GM11168 (cell line): ENCODE measurements around the gene GDPD5.

Experiments
- in situ Hi-C: fragments of 300-500 bp; cut with MboI; formaldehyde crosslinking; loops from one replicate; pipeline ENCODE4 v1.12.0; 2022; ENCODE audit warnings: low sequenced_read_pairs; ENCODE audit not compliant: unreplicated experiment

Gene GDPD5

DNA sequence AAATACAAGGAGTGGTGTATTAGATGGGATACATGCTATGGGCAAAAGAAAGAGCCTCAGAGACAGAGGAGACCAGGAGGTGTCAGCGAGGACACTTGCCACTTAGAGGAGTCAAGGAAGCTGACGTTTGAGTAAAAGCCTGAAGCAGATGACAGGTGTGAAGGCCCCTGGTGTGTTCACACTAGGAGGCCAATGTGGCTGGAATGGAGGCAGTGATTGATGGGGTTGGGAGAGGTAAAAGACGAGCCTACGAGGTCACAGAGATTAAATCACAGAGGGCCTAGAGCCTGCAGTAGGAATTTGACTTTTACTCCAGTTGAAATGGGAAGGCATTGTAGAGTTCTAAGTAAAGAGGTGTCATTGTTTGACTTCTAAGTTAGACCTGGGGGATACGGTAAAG is 12.0 kb upstream of the GDPD5 start:
- in situ Hi-C loops = no loop called here

DNA sequence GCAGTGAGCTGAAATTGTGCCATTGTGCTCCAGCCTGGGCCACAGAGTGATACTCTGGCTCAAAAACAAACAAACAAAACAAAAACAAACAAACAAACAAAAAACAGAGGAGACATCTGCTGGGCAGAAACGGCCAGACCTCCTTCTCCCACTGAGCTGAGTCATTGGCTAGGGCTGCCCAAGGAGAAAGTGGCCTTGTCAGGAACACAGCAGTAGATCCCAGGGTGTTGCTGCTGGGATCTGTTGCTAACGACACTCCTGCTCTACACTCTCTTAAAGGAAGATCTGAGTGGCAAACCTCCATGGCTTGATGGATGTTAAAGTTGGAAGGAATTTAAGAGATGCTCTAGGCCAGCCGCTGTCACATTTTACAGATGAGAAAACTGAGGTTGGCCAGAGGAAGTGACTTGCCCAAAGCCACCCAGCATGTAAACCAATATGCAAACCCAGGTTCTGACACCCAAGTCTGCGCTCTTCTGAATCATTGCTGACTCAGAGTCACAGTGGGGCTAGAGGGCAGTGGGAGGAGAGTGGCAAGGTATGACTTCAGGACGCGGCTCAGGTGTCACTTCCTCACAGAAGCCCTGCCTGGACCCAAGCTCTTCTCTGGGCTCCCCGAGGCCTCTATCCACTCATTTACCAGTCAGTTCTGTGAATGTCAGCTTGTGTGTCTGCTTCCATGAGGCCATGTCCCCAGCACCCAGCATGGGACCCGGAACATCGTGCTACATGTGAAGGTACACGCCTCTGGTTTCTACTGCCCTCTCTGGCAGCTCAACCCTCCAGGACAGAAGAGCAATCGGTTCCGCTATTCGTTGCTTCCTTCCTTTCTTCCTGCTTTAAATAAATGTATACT is 11.3 kb upstream of the GDPD5 start:
- in situ Hi-C loops = no loop called here

DNA sequence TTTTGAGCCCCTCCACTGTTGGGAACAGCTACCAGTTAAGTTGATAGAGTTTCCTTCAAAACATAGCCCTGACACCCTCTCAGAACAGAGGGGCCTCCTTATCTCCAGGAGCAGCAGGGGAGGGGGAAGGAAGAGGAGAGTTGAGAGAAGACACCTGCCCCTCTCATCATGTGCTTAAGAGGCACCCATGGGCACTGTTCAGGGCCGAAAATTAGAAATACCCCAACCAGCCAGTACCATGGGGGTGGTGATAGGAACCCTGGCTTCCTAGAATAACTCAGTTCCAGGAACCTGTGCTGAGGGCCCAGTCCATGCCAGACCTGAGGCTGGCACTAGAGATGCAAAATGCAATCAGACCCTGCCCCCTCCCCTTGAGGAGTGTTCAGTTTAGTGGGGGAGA is 9.3 kb upstream of the GDPD5 start:
- in situ Hi-C loops = no loop called here

DNA sequence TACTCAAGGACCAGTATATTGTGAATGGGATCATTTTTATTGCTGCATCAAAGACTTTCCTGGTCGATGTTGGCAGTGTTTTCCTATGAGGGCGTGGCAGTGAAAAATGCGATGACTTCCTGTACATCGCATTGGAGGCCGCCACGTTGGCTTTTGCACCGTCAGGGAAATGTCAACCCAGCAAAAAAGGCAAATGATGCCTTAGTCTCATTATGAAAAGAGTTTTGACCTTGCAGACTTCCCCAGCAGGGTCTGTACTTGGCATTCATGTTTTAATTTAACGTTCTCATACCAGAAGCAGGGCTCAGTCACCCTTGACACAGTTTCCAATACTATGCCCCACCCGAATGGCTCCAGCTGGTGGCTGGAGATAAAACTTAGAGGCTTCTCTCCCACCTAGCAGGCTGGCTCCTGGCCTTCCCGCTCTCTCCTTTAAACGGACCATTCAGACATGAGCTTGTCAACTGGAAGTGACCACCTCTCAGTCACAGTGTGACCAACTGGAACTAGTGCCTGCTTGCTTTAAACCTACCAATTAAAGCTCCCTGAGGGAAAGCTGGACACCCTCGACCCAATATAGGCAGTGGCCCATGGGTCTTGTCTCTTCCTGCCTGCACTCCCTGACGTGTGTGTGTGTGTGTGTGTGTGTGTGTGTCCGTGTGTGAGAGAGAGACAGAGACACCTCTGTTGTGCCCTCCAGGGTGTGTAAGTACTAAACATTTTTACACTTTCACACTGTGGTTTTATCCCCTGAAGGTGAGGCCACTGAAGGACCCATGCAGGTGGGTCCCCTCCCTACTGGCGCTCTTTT is 8.7 kb upstream of the GDPD5 start:
- in situ Hi-C loops = loop anchor here (5.0 kb wide), 1 partner anchor 87 kb away; no protein-coding TSS in a partner anchor

DNA sequence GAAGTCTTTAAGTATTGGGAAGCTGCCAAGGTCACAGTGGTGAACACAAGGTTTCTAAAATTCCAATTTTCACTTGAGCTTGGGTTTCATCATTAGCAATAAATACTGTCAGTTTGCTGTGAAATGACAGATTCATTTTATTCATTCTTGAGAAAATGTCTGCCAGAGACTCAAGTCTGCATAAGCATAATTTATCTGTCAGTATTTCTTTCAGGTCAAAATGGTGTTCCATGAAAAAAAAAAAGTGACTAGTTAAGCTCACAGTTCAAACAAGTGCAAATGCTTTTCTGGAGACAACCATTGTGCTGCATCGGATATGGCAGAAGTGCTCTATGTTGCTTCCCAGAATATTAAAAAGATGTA is 8.1 kb upstream of the GDPD5 start:
- in situ Hi-C loops = loop anchor here (5.0 kb wide), 1 partner anchor 87 kb away; no protein-coding TSS in a partner anchor

DNA sequence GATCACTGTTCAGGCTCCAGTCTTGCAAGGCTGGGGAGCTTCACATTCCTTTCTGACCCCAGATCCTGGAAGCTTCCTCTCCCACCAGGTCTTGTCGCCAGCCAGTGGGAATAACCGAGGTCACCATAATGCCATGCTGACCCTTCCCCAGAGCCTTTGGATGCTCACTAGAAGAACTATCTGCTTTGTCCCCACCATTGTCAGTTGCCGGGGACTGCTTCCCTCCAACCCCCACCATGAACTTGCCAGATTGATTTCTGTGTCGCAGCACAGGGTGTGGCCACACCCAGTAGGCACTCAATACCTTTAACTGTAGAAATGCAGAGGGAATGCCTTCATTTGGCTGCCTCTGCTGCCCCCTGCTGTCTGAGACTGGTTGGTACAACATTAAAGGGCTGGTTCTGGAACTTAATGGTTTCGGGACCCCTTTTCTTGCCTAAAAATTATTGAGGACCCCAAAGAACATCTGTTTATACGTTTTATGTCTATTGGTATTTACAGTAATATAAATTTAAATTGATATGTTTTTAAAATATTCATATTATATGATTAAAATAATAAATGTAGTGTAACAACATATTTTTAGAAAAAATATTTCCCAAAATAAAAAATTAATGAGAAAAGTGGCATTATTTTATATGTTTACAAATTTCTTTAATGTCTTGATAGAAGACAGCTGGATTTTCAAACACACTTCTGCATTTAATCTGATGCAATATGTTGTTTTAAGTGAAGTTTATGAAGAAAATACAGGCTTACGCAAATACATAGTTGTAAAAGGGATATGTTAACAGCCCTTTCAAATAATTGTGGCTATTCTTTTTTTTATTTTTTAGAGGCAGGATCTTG is 6.7 kb upstream of the GDPD5 start:
- in situ Hi-C loops = loop anchor here (5.0 kb wide), 1 partner anchor 85 kb away; no protein-coding TSS in a partner anchor

DNA sequence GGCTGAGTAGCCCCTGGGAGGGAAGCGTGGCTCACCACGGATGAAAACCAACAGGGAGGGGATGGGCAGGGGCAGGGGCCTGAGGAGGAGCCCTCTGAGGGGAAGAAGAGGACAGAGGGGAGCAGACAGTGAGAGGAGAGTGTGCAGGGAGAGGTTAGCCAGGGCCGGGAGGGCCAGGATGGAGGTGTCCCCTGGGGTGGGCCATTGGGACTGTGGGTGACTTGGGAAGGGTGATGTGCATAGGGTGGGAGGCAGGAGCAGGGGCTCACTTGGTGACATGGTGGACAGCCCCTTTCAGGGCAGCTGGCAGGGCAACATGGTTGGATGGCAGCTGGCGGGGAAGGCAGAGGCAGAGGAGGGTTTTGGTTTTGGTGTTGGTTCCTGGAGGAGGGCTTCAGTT is 5.6 kb upstream of the GDPD5 start:
- in situ Hi-C loops = loop anchor here (5.0 kb wide), 1 partner anchor 84 kb away; no protein-coding TSS in a partner anchor

DNA sequence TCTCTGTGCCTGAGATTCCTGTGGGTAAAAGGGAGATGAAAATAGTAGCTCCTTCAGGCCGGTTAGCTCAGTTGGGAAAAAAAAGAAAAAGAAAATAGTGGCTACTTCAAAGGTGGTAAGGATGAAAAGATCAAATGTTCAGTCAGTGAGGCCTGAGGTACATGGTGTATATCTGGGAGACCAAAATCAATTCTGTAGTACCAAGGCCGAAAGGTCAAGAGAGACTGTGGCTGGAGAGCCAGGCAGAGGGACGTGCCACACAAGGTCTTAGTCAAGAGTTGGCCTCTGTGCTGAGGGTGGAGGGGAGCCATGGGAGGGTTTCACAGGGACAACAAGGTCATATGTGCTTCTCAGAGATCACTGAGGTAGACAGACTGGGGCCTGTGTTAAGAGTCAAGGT is 4.8 kb upstream of the GDPD5 start:
- in situ Hi-C loops = loop anchor here (5.0 kb wide), 1 partner anchor 83 kb away; no protein-coding TSS in a partner anchor

DNA sequence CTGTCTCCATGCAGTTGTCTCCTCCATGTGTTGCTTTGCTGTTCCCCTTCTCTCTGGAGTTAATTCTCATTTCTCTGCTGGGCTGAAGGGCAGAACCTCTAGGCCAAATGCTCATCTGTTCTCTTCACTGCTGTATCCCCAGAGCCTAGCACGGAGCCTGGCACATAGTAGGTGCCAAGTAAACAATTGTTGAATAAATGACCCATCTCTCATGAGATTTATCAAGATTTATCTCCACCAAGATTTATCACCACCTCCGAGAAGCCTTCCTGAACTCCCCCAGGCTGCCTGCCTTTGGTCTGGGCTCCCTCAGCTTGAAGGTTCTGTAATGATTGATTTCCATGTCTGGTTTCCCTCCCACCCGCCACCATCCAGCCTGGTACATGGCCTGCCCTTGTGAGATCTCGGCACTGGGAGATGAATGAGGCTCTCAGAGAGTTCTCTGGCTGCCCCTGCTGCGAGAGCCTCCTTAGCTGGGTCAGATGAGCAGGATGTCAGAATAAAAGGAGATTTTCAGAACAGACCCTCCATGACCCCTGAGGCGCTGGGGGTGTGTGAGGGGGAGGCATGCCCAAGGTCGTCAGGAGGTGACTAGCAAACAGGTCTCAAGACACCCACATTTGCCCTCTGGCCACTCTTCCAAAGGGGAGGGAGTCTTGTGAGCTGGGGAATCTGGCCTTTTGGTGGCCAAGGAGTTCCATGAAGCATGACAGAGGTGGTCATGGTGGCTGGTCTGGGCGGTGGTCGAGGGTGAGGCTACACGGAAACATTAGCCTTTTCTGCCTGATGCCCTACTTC is 2.4 kb upstream of the GDPD5 start:
- in situ Hi-C loops = no loop called here

DNA sequence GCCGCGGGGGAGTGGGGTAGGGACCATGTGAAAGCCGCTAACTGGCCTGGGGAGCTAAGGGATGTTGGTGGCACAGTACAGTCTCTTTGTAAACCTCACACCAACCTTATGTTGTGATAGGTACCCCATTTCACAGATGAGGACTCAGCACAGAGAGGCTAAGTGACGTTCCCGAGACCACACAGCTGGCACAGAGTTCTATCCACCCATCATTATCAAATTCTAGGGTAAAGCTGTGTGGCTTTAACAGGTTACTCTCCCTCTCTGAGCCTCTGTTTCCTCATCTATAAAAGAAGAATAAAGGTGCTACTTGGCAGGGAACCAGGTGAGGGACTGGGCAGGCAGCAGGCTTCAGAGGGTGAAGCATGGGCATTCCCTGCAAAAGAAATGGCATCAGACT is 1.4 kb upstream of the GDPD5 start:
- in situ Hi-C loops = no loop called here

DNA sequence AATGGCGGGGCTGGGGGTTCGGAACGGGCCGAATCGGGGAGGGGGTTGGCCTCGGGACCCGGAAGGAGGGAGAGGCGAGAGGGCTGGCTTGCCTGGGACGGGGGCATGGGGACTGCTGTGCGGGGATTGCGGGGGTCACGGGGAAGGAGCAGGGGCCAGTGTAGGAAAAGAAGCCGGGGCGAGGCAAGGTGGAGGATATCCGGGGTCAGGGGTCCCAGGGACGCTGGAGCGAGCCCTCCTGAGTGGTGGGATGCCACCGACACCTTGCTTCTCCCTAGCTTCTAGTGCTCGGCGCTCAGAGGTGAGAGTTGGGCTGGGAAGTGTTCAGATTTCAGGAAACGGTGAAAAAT is 426 bp upstream of the GDPD5 start:
- in situ Hi-C loops = no loop called here

DNA sequence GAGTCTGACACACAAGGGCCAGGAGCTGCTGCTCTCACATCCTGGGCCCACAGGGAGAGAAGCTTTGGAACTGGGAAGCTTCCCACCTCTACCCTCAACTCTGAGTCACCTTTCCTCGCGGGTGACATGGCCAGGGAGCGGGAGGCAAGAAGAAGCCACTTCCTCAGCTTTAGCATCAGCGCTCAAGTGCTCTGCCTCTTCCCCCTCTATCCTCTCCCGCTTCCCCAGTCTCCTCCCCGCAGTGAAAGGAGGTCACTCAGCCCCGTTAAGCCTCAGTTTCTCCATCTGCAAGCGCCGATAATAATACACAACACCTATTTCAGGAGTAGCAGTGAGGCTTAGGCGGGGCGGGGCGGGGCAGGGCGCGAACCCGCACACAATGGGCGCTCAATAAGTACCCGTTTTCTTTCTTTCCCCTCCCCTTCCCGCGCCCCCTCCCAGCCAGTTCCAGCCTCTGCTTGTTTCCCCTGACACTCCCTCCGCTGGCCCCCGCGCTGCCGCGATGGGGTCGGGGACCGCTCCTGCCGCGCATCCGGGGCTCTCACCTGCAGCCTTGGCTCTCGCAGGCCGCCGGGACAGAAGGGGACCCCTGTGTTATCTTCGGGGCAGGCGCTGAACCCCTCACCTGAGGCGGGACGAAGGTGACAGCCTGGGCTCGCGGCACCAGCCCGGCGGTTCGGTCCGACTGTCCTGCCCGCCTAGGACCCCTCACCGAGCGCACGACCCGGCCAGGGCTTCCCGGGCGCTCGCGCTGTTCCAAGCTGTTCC is 892 bp downstream of the GDPD5 start:
- in situ Hi-C loops = no loop called here

DNA sequence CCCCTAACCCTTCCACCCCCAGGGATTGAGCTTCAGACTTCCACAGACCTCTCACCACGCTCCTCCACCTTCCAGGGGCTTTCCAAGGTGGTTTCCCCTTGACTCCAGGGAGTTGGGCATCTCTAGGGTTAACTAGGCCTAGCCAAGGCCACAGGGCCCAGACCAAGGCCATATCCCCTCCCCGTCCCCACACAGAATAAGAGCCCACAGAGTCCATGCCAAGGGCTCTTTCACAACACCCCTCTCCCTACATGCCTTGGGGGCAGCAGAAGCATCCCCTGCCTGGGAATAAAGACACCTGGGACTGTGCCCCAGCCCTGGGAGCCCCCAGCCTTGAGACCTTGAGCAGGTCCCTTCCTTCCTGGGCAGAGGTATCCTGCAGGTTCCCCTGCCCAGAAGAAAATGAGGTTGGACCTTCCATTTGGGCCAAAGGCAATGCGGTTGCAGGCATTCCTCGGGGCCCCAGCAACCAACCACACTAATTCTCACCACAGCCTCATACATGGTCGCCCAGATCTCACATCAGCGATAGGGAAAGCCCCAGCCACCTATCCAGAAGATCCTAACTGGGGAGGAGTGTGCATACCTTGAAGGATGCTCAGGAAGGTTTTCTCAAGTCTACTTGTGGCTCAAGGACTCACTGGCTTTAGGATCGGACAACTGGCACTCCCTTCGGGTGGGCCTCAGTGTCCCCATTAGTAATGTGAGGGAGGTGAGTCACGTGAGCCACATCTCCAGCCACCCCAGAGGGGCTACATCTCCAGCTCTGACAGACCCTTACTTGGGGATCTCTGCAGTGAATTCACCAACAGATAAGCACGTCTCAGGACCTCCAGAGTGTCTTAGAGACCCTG is 1.7 kb downstream of the GDPD5 start:
- in situ Hi-C loops = no loop called here

DNA sequence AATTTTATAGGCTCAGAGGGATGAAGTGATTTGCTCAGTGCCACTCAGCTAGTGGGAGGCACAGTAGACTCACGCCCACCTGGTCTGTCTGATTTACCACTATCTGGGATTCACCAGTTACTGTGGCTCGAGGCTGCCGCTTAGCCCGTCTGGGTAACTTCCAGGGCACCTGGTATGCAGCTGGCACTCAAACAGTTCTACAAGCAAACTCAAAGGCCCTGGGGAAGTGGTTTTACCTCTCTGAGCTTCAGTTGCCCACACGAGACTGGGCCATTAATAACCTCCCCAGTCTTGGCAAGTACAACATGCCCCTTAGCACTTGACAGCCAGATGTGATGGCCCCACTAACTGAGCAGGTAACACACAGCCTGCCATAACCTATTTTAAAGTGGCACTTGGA is 2.6 kb downstream of the GDPD5 start:
- in situ Hi-C loops = no loop called here

DNA sequence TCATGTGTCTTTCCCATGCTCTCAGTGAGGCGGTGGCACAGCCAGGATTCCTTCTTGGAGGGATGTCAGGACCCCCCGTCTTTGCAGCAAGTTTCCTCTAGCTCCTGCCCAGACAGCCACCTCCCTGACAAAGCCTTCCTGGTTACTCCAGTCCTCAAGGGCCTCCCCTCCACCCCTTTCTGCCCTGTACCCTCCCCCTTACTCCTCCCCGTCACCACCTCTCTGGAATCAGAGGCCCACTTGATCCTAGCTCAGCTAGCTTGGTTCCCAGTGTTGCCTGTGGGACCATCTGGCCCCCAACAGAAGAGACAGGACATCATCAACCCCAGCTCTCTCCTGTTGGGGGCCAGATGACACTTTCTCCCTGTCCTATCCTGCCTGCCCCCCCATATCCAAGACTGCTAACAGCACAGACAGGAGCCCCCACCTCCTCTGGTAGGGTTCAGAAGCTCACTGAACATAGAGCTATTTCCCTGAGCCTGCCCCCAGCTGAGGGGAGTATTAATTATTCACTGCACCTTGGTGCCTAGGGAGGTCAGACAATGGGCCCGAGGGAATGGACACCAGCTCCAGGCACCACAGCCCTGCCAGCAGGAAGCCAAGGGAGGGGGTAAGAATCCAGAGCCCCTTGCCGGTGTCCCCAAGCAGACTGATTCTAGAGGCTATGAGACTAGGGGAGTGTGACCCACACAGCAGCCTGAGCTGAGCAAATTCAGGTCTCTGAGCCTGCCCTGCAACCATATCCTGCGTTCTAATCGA is 3.3 kb downstream of the GDPD5 start:
- in situ Hi-C loops = no loop called here

DNA sequence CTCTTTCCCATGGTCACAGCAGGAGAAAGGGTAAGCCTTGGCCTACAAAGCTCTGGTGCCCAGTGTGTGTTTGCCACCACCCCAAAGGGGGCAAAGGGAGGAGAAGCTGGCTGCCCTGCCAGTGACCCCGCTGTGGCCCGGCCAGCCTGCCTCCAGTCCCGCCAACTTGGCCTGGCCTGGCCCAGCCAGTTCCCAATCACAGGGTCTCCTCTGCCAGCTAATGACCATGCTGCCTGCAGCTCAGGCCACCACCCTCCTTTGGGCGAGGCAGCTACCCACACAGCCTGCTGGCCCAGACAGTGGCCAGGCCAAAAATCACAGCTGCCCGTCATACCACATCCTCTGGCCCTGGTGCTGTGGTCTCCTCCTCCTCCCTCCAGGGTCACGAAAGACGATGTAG is 5.1 kb downstream of the GDPD5 start:
- in situ Hi-C loops = no loop called here
